Tibial artery (tissue), 4 donors: ENCODE measurements around the gene PDCD1LG2.

ENCODE experiments used
- DNase-seq, 2 donors: peaks; one replicate each; pipeline ENCODE4 v3.0.0-alpha.2; 2019
- H3K27ac ChIP-seq, 2 donors: fragments of 200-600 bp; sonication (generic) in 1 of 2; 1 replicate in 1 of 2; 2 replicates in 1 of 2; pipeline ENCODE4 v1.5.1; 2018 to 2019; ENCODE audit warnings: mild to moderate bottlenecking in 1 of 2
- H3K27me3 ChIP-seq, 2 donors: fragments of 200-600 bp; sonication (generic) in 1 of 2; one replicate each; pipeline versions ENCODE4 v1.5.1 to v1.6.0; 2016 to 2019
- H3K36me3 ChIP-seq, 3 donors: fragments of 200-600 bp; sonication (generic) in 2 of 3; one replicate each; pipeline ENCODE4 v1.5.1; 2016 to 2019; ENCODE audit warnings: mild to moderate bottlenecking in 2 of 3
- H3K4me1 ChIP-seq, 4 donors: fragments of 200-600 bp; sonication (generic) in 2 of 4; 1 replicate in 3 of 4; 2 replicates in 1 of 4; pipeline ENCODE4 v1.5.1; 2016 to 2019
- H3K4me3 ChIP-seq, 2 donors: fragments of 200-600 bp; sonication (generic) in 1 of 2; 1 replicate in 1 of 2; 2 replicates in 1 of 2; pipeline ENCODE4 v1.5.1; 2018 to 2019; ENCODE audit warnings: mild to moderate bottlenecking in 2 of 2
- H3K9me3 ChIP-seq, 3 donors: fragments of 200-600 bp; sonication (generic) in 1 of 3; one replicate each; pipeline ENCODE4 v1.5.1; 2016 to 2019
- CTCF ChIP-seq, 2 experiments: fragments of 200-600 bp in 1 of 2; fragments of 450-650 bp in 1 of 2; IDR thresholded peaks; one replicate each; pipeline ENCODE4 v1.5.1; 2017 to 2019; ENCODE audit warnings: antibody characterized with exemption in 2 of 2, mild to moderate bottlenecking in 1 of 2, moderate library complexity in 1 of 2
- intact Hi-C: fragments of 100-400 bp; cut with DNase I; formaldehyde crosslinking; loops from one replicate; pipeline ENCODE4 v1.15.0; 2023; ENCODE audit warnings: low total_unique reads

PDCD1LG2 gene

GRCh38 chr9:5582835-5583195, 72.5 kb downstream of the PDCD1LG2 start:
- peak overlapping the region; percentile 59 to 64 for H3K27ac ChIP-seq

GRCh38 chr9:5586391-5586802, 76.1 kb downstream of the PDCD1LG2 start:
- Histone ChIP-seq H3K27ac (no peak overlapping the region), H3K4me3 (no peak overlapping the region), H3K4me1 (peaks cover 0 to 14% (median 4%) of the 10 kb centered on the region in 4 donors), H3K9me3 (no peaks in the 10 kb centered on the region), H3K36me3 (no peaks in the 10 kb centered on the region), H3K27me3 (no peaks in the 10 kb centered on the region)
- TF ChIP-seq CTCF (IDR thresholded peaks at IDR 0.05), result no peak
- intact Hi-C loops, result loop anchor here (10.0 kb wide), 1 partner anchor 842 kb away; the partner anchor contains the start of gene AK3
- DNase-seq, result no peak

More at GRCh38 chr9:5582835-5583195, 72.5 kb downstream of the PDCD1LG2 start:
- no peak for TF ChIP-seq CTCF (IDR thresholded peaks at IDR 0.05)
- Histone ChIP-seq H3K4me1 (peaks cover 0 to 21% (median 4%) of the 10 kb centered on the region in 4 donors), H3K36me3 (no peaks in the 10 kb centered on the region), H3K27me3 (no peaks in the 10 kb centered on the region), H3K9me3 (no peaks in the 10 kb centered on the region), H3K4me3 (no peak overlapping the region)
- peak; percentile 65 to 81 for DNase-seq
- intact Hi-C loops, result loop anchor here (10.0 kb wide), 1 partner anchor 838 kb away; the partner anchor contains the start of gene AK3

- Histone ChIP-seq H3K36me3 (no peaks in the 10 kb centered on the region), H3K4me3 (no peak overlapping the region), H3K27me3 (no peaks in the 10 kb centered on the region), H3K9me3 (no peaks in the 10 kb centered on the region), H3K4me1 (peaks cover 0 to 14% (median 4%) of the 10 kb centered on the region in 4 donors), H3K27ac (no peak overlapping the region)
- intact Hi-C loops, result loop anchor here (10.0 kb wide), 1 partner anchor 842 kb away; the partner anchor contains the start of gene AK3
- TF ChIP-seq CTCF (IDR thresholded peaks at IDR 0.05), result no peak
- no peak for DNase-seq
Observed at GRCh38 chr9:5587024-5587423, 76.7 kb downstream of the PDCD1LG2 start.

GRCh38 chr9:5592231-5592630, 81.9 kb downstream of the PDCD1LG2 start:
- Histone ChIP-seq H3K27me3 (no peaks in the 10 kb centered on the region), H3K27ac (no peak overlapping the region), H3K36me3 (no peaks in the 10 kb centered on the region), H3K4me3 (no peak overlapping the region), H3K9me3 (no peaks in the 10 kb centered on the region), H3K4me1 (peaks cover 0 to 14% (median 0%) of the 10 kb centered on the region in 4 donors)
- intact Hi-C loops, result no loop called here
- no peak for DNase-seq
- TF ChIP-seq CTCF (IDR thresholded peaks at IDR 0.05), result no peak

- TF ChIP-seq CTCF (IDR thresholded peaks at IDR 0.05), result no peak
- Histone ChIP-seq H3K27me3 (no peaks in the 10 kb centered on the region), H3K4me1 (peaks cover 0 to 14% (median 0%) of the 10 kb centered on the region in 4 donors), H3K27ac (no peak overlapping the region), H3K36me3 (no peaks in the 10 kb centered on the region), H3K9me3 (no peaks in the 10 kb centered on the region), H3K4me3 (no peak overlapping the region)
- no peak for DNase-seq
- intact Hi-C loops, result no loop called here
Observed at GRCh38 chr9:5592904-5593303, 82.6 kb downstream of the PDCD1LG2 start.

- no peak for TF ChIP-seq CTCF (IDR thresholded peaks at IDR 0.05)
- Histone ChIP-seq H3K9me3 (no peaks in the 10 kb centered on the region), H3K36me3 (no peaks in the 10 kb centered on the region), H3K4me3 (no peak overlapping the region), H3K27ac (no peak overlapping the region), H3K4me1 (peaks cover 0 to 14% (median 0%) of the 10 kb centered on the region in 4 donors), H3K27me3 (no peaks in the 10 kb centered on the region)
- DNase-seq, result no peak
- intact Hi-C loops, result no loop called here
Observed at GRCh38 chr9:5593904-5594303, 83.6 kb downstream of the PDCD1LG2 start.
